GM13976 (cell line): ENCODE data around the gene CPM.

ENCODE experiments used
- DNase-seq: peaks from one replicate; pipeline ENCODE4 v3.0.0; 2012; ENCODE audit warnings: low spot score
- in situ Hi-C: fragments of 300-500 bp; cut with MboI; formaldehyde crosslinking; loops from one replicate; pipeline ENCODE4 v1.12.0; 2022; ENCODE audit warnings: low sequenced_read_pairs, mixed read lengths, inconsistent platforms; ENCODE audit not compliant: unreplicated experiment
- TF ChIP-seq, protein P1 (sequence below): IDR thresholded peaks from 2 replicates; pipeline ENCODE4 v1.5.1; 2012; ENCODE audit warnings: borderline replicate concordance, mild to moderate bottlenecking; ENCODE audit not compliant: insufficient read depth; ENCODE audit errors: extremely low read depth, missing control alignments, control extremely low read depth

Gene CPM

DNA sequence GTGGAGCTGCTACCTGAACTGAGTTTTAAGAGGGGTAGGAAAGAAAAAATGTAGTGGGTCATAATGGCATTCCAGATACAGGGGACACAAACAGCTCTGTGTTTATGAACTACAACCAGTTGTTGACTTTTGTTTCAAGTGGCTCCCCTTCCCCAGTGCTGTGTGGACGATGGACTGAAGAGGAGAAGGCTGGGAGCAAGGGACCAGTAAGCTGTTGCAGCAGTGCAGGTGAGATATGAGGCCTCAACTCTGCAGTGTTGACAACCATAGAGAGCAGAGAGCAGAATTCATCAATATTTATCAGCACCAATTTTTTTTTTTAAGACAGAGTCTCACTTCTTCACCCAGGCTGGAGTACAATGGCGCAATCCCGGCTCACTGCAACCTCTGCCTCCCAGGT is 78.4 kb downstream of the CPM start:
- in situ Hi-C loops: no loop called here
- no peak for DNase-seq
- TF ChIP-seq, protein P1, sequence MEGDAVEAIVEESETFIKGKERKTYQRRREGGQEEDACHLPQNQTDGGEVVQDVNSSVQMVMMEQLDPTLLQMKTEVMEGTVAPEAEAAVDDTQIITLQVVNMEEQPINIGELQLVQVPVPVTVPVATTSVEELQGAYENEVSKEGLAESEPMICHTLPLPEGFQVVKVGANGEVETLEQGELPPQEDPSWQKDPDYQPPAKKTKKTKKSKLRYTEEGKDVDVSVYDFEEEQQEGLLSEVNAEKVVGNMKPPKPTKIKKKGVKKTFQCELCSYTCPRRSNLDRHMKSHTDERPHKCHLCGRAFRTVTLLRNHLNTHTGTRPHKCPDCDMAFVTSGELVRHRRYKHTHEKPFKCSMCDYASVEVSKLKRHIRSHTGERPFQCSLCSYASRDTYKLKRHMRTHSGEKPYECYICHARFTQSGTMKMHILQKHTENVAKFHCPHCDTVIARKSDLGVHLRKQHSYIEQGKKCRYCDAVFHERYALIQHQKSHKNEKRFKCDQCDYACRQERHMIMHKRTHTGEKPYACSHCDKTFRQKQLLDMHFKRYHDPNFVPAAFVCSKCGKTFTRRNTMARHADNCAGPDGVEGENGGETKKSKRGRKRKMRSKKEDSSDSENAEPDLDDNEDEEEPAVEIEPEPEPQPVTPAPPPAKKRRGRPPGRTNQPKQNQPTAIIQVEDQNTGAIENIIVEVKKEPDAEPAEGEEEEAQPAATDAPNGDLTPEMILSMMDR: no peak

GRCh38 chr12:68854078-68854468 is 78.9 kb downstream of the CPM start:
- DNase-seq: no peak
- in situ Hi-C loops: no loop called here
- TF ChIP-seq, protein P1: no peak

DNA sequence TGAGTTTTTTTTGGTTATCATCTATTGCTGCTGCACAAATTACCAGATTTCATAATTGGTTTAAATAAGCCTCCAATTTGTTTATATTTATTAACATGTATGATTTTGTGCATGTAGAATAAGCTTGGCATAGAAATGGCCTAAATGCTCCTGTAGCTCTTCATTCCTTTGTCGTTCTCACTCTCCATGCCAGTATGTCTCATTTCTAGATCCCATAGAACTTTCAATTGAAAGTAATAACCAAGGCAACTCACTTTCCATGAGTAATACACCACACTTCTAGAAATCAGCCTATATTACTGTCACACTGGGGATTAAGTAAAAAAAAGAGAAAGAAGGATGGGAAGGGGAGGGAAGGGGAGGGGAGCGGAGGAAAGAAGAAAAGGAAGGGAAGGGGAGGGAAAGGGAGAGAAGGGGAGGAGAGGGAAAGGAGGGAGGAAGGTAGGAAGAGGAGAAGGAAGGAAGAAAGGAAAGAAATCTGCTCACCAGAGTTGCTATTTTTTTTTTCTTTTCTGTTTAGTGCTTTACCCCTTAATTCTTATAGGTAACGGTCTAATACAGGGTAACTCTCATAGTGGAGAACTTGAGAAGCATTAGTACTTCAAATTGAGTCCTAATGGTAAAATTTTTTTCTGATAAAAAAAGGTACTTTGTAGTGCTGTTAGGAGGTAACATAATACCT is 79.4 kb downstream of the CPM start:
- DNase-seq: no peak
- in situ Hi-C loops: no loop called here
- TF ChIP-seq, protein P1: no peak

- TF ChIP-seq, protein P1: no peak
- in situ Hi-C loops: no loop called here
- DNase-seq: no peak
Measured at GRCh38 chr12:68851592-68852306, 81.2 kb downstream of the CPM start.

- in situ Hi-C loops: no loop called here
- DNase-seq: no peak
- TF ChIP-seq, protein P1: no peak
Measured at GRCh38 chr12:68850390-68850789, 82.6 kb downstream of the CPM start.

DNA sequence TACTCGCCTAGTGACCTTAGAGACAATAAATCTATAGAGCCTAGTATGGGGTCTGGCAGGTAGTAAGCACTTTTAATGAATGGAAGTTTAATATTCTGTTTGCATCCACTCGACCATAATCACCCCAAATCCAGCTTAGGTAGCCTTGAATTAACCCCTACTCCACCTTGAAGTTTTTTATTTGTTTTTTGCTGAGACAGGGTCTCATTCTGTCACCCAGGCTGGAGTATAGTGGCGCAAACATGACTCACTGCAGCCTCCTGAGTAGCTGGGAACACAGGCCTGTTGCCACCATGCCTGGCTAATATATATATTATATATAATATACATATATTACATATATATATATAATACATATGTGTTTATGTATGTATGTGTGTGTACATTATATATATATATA is 86.2 kb downstream of the CPM start:
- no peak for DNase-seq
- in situ Hi-C loops: no loop called here
- TF ChIP-seq, protein P1: no peak
